Measurements from ENCODE around the gene DIP2C.

The DIP2C gene

DNA sequence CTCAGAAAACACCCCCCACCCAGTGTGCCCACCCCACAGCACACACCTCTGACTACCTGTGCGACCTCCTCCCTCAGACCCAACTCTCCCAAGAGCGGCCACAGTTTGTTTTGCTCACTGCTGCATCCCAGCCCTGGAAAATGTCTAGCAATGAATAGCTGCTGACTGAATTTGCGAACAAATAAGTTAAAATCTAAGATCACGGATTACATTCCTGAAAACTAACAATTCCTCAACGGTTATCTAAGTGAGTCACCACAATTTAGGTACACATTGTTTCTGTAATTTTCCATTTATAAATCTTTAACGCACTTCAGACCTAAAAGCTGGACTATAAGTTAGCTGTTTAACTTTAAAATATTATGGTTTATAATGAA, 319.0 kb downstream of the DIP2C start:
- Histone ChIP-seq H2AFZ (ENCODE audit: low read length) (no peak overlapping the region), H3K4me2 (ENCODE audit: low read depth, low read length, poor library complexity, severe bottlenecking) (no peak overlapping the region), H3K9me3 (ENCODE audit: insufficient read depth, low read depth, low read length) (no peaks in the 10 kb centered on the region), H3K9ac (ENCODE audit: low read depth, low read length, poor library complexity, severe bottlenecking) (no peak overlapping the region), H3K36me3 (ENCODE audit: insufficient read depth, low read length) (no peaks in the 10 kb centered on the region), H4K20me1 (ENCODE audit: insufficient read depth, low read length, poor library complexity, severe bottlenecking) (no peaks in the 10 kb centered on the region), H3K4me3 (ENCODE audit: low read length, poor library complexity, severe bottlenecking) (no peak overlapping the region), H3K4me1 (ENCODE audit: insufficient read depth, low read length, poor library complexity, severe bottlenecking) (no peaks in the 10 kb centered on the region), H3K79me2 (ENCODE audit: insufficient read depth, low read length) (no peaks in the 10 kb centered on the region), H3K27me3 (ENCODE audit: insufficient read depth, low read length, poor library complexity, severe bottlenecking) (no peaks in the 10 kb centered on the region), H3K9me2 (replicated peaks; ENCODE audit: low read depth, low read length) (no peaks in the 10 kb centered on the region), H3F3A (ENCODE audit: low read depth) (no peaks in the 10 kb centered on the region)
- TF ChIP-seq, protein P1, sequence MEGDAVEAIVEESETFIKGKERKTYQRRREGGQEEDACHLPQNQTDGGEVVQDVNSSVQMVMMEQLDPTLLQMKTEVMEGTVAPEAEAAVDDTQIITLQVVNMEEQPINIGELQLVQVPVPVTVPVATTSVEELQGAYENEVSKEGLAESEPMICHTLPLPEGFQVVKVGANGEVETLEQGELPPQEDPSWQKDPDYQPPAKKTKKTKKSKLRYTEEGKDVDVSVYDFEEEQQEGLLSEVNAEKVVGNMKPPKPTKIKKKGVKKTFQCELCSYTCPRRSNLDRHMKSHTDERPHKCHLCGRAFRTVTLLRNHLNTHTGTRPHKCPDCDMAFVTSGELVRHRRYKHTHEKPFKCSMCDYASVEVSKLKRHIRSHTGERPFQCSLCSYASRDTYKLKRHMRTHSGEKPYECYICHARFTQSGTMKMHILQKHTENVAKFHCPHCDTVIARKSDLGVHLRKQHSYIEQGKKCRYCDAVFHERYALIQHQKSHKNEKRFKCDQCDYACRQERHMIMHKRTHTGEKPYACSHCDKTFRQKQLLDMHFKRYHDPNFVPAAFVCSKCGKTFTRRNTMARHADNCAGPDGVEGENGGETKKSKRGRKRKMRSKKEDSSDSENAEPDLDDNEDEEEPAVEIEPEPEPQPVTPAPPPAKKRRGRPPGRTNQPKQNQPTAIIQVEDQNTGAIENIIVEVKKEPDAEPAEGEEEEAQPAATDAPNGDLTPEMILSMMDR (conservative IDR thresholded peaks at IDR 0.05; ENCODE audit: low read length) = no peak
- TF ChIP-seq EZH2phosphoT487 (IDR thresholded peaks at IDR 0.05; ENCODE audit: borderline replicate concordance) = no peak

DNA sequence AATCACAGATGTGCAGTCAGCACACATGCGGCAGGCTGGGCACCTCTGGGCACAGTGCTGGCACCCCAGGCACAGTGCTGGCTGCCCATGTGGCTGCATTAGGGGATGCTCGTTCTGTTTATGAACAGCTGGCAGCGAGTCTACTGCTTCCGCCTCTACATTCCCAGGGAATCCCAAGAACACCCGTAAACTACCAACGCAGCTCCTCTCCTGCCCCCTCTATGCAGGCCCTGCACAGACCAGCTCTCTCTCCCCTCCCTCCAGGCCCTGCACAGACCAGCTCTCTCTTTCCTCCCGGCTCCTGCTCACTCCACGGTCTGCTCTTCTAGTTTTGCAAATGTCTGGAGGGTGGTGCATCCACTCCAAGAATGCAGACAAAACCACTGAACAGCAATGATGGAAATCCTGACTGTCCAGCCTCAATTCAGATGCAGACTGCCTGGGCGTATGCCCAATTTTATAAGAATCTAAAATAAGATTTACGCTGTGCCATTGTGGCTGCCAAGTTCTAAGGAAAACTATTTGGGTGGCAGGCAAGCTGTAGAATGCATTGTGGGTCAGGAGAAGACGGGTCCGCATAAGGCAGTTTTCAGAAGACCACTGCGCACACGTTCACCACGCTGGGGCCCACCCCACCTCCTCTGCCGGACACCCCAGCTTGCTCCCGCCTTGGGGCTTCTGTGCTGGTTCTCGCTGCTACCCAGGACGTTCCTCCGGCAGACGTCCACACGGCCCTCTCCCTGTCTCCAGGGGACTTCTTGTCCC, 319.6 kb downstream of the DIP2C start:
- Histone ChIP-seq H4K20me1 (ENCODE audit: insufficient read depth, low read length, poor library complexity, severe bottlenecking) (no peaks in the 10 kb centered on the region), H3K79me2 (ENCODE audit: insufficient read depth, low read length) (no peaks in the 10 kb centered on the region), H2AFZ (ENCODE audit: low read length) (no peak overlapping the region), H3K27me3 (ENCODE audit: insufficient read depth, low read length, poor library complexity, severe bottlenecking) (no peaks in the 10 kb centered on the region), H3K36me3 (ENCODE audit: insufficient read depth, low read length) (no peaks in the 10 kb centered on the region), H3K4me3 (ENCODE audit: low read length, poor library complexity, severe bottlenecking) (no peak overlapping the region), H3K9me3 (ENCODE audit: insufficient read depth, low read depth, low read length) (no peaks in the 10 kb centered on the region), H3K9ac (ENCODE audit: low read depth, low read length, poor library complexity, severe bottlenecking) (no peak overlapping the region), H3F3A (ENCODE audit: low read depth) (no peaks in the 10 kb centered on the region), H3K4me1 (ENCODE audit: insufficient read depth, low read length, poor library complexity, severe bottlenecking) (no peaks in the 10 kb centered on the region), H3K9me2 (replicated peaks; ENCODE audit: low read depth, low read length) (no peaks in the 10 kb centered on the region), H3K4me2 (ENCODE audit: low read depth, low read length, poor library complexity, severe bottlenecking) (no peak overlapping the region)
- TF ChIP-seq, protein P1 (conservative IDR thresholded peaks at IDR 0.05; ENCODE audit: low read length) = no peak
- no peak for TF ChIP-seq EZH2phosphoT487 (IDR thresholded peaks at IDR 0.05; ENCODE audit: borderline replicate concordance)

DNA sequence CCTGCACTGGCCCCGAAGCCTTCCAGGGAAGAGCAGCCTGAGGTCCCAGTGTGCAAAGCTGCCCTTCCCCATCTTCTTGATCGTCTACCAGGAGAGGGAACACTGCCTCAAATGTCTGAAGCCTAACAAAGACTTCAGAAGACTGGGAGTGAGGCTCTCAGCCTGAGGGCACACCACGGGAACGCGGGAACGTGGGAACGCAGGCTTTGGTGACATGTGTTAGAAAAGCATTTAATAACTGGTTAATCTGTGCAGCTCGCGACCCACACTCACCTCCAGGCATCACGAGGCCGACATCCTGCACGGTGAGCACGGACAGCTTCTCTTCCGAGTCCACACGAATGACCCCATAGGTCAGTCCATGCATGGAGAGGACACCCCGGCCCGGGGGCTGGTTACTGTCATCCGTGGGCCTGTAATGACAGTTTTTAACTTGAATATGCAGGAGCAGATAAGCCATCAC, 320.2 kb downstream of the DIP2C start:
- Histone ChIP-seq H3F3A (ENCODE audit: low read depth) (no peaks in the 10 kb centered on the region), H3K9ac (ENCODE audit: low read depth, low read length, poor library complexity, severe bottlenecking) (no peak overlapping the region), H3K9me2 (replicated peaks; ENCODE audit: low read depth, low read length) (no peaks in the 10 kb centered on the region), H3K79me2 (ENCODE audit: insufficient read depth, low read length) (no peaks in the 10 kb centered on the region), H3K4me2 (ENCODE audit: low read depth, low read length, poor library complexity, severe bottlenecking) (no peak overlapping the region), H3K36me3 (ENCODE audit: insufficient read depth, low read length) (no peaks in the 10 kb centered on the region), H3K27me3 (ENCODE audit: insufficient read depth, low read length, poor library complexity, severe bottlenecking) (no peaks in the 10 kb centered on the region), H3K9me3 (ENCODE audit: insufficient read depth, low read depth, low read length) (no peaks in the 10 kb centered on the region), H2AFZ (ENCODE audit: low read length) (no peak overlapping the region), H3K4me3 (ENCODE audit: low read length, poor library complexity, severe bottlenecking) (no peak overlapping the region), H3K4me1 (ENCODE audit: insufficient read depth, low read length, poor library complexity, severe bottlenecking) (no peaks in the 10 kb centered on the region), H4K20me1 (ENCODE audit: insufficient read depth, low read length, poor library complexity, severe bottlenecking) (no peaks in the 10 kb centered on the region)
- TF ChIP-seq, protein P1 (conservative IDR thresholded peaks at IDR 0.05; ENCODE audit: low read length) = no peak
- TF ChIP-seq EZH2phosphoT487 (IDR thresholded peaks at IDR 0.05; ENCODE audit: borderline replicate concordance) = no peak

All from Loucy (cell line).